Lower leg skin (tissue), 4 donors: ENCODE data around the gene CNKSR3. TPM values are rescaled to one million over a fixed set of nuclear protein-coding genes. Genes with fewer than 3 reads are reported as not detected.

ENCODE experiments used
- DNase-seq, 2 donors: peaks; one replicate each; pipeline ENCODE4 v3.0.0-alpha.2; 2019; ENCODE audit warnings: low spot score in 2 of 2
- H3K4me3 ChIP-seq: fragments of 200-600 bp; sonication (generic); 2 replicates; pipeline ENCODE4 v1.5.1; 2017; ENCODE audit warnings: mild to moderate bottlenecking, low read depth; ENCODE audit not compliant: poor library complexity, severe bottlenecking
- POLR2A ChIP-seq, 2 donors: fragments of 450-650 bp; IDR thresholded peaks; one replicate each; pipeline ENCODE4 v1.6.1; 2016 to 2017; ENCODE audit warnings: antibody characterized with exemption in 2 of 2, mild to moderate bottlenecking in 1 of 2, moderate library complexity in 1 of 2
- WGBS, 2 donors: methylation state at CpG; one replicate each; pipeline ENCODE4 v1.1.5; 2018; 5-methylcytosine and 5-hydroxymethylcytosine counted together
- intact Hi-C: fragments of 100-400 bp; cut with DNase I; formaldehyde crosslinking; loops from one replicate; pipeline ENCODE4 v1.15.0; 2023; ENCODE audit warnings: low total_unique reads
- total RNA-seq, 4 donors: library from RNA; depleted of rRNA; stranded (reverse); fragments of >200 nt; gene quantifications; one replicate each; pipeline ENCODE4 v1.1.0, GENCODE V29; 2016
- TF ChIP-seq, protein P1 (sequence below), 3 donors: fragments of 450-650 bp; IDR thresholded peaks; one replicate each; pipeline ENCODE4 v1.5.1; 2016; ENCODE audit warnings: antibody characterized with exemption in 3 of 3, mild to moderate bottlenecking in 3 of 3, moderate library complexity in 2 of 3

CNKSR3 gene
- total RNA-seq, 4 donors from 2014 or later: 8.8 to 11.1 (median 9.4) TPM

DNA sequence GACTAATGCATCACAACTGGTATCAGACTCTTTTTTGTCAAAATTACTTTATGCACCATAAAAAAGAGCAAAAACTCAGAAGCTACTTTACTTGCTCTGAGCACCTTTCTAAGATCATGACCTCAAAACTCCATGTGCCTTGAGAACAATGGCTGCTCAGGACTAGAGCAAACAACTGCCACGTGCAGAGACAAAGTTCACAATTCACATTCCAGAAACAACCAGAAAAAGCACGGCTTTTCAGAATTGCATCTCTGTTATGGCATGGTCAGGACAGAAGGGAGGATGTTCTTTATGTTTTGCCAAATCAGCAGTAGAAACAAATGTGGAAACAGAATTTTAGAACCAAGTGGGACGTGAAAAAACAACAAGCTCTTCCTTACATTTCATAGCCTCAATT, 70.5 kb downstream of the CNKSR3 start:
- WGBS, 2 donors: 57 to 71% methylated on average over 3 of the region's 3 CpGs
- H3K4me3 ChIP-seq: no peak overlapping the region
- no peak for TF ChIP-seq POLR2A (IDR thresholded peaks at IDR 0.05)
- TF ChIP-seq, protein P1, sequence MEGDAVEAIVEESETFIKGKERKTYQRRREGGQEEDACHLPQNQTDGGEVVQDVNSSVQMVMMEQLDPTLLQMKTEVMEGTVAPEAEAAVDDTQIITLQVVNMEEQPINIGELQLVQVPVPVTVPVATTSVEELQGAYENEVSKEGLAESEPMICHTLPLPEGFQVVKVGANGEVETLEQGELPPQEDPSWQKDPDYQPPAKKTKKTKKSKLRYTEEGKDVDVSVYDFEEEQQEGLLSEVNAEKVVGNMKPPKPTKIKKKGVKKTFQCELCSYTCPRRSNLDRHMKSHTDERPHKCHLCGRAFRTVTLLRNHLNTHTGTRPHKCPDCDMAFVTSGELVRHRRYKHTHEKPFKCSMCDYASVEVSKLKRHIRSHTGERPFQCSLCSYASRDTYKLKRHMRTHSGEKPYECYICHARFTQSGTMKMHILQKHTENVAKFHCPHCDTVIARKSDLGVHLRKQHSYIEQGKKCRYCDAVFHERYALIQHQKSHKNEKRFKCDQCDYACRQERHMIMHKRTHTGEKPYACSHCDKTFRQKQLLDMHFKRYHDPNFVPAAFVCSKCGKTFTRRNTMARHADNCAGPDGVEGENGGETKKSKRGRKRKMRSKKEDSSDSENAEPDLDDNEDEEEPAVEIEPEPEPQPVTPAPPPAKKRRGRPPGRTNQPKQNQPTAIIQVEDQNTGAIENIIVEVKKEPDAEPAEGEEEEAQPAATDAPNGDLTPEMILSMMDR (IDR thresholded peaks at IDR 0.05): no peak
- intact Hi-C loops: no loop called here
- no peak for DNase-seq

DNA sequence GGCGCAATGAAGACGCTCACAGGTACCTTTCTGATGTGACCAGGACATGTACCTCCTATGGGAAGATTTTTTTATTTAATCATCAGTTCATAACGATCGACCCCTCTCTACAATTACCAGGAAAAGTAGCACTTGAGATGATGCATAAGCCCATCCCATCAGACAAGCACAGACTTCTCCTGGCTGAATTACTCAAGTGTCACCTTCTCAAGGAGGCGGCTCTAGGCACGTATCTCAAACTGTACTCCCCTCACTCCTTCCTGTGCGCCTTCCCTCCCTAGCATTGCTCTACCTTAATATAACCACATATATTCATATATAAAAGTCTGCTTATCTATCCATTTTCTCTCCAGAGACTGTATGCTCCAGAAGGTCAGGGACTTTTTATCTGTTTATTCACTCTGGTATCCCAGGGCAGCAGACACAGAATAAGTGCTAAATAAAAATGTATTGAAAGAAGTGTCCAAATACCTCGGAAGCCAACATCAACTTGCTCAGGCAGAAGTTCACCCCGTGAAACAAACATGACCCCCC, 71.5 kb downstream of the CNKSR3 start:
- no peak for TF ChIP-seq POLR2A (IDR thresholded peaks at IDR 0.05)
- TF ChIP-seq, protein P1 (IDR thresholded peaks at IDR 0.05): no peak
- 85 to 87% methylated on average over 9 of the region's 9 CpGs for WGBS, 2 donors
- intact Hi-C loops: no loop called here
- H3K4me3 ChIP-seq: no peak overlapping the region
- DNase-seq: no peak

DNA sequence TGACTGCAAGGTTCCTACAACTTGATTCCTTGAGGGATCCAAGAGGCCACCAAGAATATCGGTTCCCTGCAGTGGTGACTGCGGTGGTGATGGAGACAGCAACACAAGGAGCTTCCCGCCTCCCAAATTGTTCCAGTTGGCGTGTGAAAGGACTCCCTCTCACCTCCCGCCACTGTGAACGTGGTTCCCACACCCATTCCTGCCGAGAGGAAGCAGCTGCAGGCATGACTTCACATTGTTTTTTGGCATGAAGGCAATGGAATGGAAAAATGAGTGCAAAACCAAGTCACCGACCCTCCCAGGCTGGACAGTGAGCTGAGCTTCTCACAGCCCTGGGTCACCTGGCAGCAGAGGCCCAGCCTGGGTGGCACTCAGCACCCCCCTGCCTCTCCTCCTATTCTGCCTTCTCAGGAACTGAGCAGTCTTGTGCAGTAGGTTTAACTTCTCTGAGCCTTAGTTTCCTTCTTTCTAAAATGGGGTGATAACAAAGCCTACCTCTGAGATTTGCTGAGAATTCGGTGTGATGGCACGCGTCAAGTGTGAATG, 75.0 kb downstream of the CNKSR3 start:
- no peak for DNase-seq
- intact Hi-C loops: no loop called here
- H3K4me3 ChIP-seq: no peak overlapping the region
- 92 to 94% methylated on average over 11 of the region's 11 CpGs for WGBS, 2 donors
- TF ChIP-seq POLR2A (IDR thresholded peaks at IDR 0.05): no peak
- TF ChIP-seq, protein P1 (IDR thresholded peaks at IDR 0.05): no peak

DNA sequence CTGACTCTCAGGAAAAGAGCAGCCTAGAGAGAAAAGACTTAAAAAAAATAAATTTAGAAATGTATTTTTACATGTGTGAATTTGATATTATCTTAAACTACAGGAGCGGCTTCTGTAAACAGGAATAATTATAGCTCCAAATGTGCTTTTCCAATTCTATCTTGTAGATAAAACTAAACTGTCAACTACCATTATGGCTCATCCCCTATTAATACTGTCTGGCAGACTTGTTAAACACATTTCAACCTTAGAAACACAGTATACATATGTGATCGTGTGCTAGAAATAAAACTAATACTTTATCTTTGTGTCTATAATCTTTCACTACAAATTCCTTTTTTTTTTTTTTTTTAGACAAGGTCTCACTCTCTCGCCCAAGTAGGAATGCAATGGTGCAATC, 75.8 kb downstream of the CNKSR3 start:
- no peak overlapping the region for H3K4me3 ChIP-seq
- WGBS, 2 donors: 96 to 98% methylated on average over 3 of the region's 3 CpGs
- no peak for TF ChIP-seq POLR2A (IDR thresholded peaks at IDR 0.05)
- TF ChIP-seq, protein P1 (IDR thresholded peaks at IDR 0.05): no peak
- intact Hi-C loops: no loop called here
- DNase-seq: no peak

DNA sequence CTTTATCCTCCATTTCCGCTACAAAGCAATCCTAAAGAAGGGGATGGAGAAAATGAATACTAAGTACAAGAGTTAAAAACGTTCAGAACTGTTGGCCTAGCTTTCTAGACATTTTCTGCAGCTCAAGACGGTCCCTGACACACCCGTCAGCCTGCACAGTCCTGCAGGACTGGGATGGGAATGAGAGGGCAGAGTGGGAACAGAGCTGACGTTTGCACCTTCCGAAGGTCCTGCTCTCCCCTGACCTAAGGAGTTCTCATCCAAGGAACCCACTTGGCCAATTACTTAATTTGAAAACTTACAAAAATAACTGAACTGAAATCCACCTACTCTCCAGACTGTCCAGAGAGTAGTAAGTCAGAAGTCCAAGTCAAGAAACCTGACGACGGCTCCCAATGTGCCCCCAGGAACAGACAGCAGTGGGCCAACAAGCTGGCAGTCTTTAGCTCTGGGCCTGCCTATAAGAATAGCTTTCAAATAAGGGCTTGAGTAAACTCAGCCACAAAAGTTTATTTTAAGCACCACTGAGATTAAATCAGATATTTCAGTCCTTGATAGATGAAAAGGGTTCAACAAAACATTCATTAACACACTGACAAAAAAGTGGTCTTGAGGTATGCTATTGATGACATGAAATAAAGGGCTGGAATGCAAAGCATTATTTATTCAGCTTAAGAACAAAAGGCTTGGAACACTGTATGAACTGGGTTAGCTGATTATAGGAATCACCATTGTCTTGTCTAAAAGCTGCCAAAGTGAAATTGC, 76.8 kb downstream of the CNKSR3 start:
- no peak for DNase-seq
- intact Hi-C loops: no loop called here
- TF ChIP-seq, protein P1 (IDR thresholded peaks at IDR 0.05): no peak
- TF ChIP-seq POLR2A (IDR thresholded peaks at IDR 0.05): no peak
- no peak overlapping the region for H3K4me3 ChIP-seq
- 76 to 81% methylated on average over 8 of the region's 8 CpGs for WGBS, 2 donors
